Glutamatergic neuron (in vitro differentiated cells): ENCODE results near the gene NSA2. TPM values are rescaled to one million over a fixed set of nuclear protein-coding genes. Genes with fewer than 3 reads are reported as not detected.
"Not testable (repeated sequence)": the region's sequence is repeated elsewhere in the genome, so short reads cannot be mapped to it uniquely, and the experiment has no call there.

Source experiments
- DNase-seq: peaks from one replicate; pipeline ENCODE4 v3.0.0; 2022
- H3K27ac Mint-ChIP-seq: one replicate; pipeline ENCODE4 v1.8.0; 2020; ENCODE audit warnings: mild to moderate bottlenecking, mixed read lengths, inconsistent platforms; ENCODE audit not compliant: unreplicated experiment
- H3K27me3 Mint-ChIP-seq: one replicate; pipeline ENCODE4 v1.8.0; 2020; ENCODE audit warnings: mild to moderate bottlenecking, moderate library complexity, mixed read lengths, inconsistent platforms; ENCODE audit not compliant: unreplicated experiment
- H3K36me3 Mint-ChIP-seq: one replicate; pipeline ENCODE4 v1.8.0; 2020; ENCODE audit warnings: mild to moderate bottlenecking, mixed read lengths, inconsistent platforms; ENCODE audit not compliant: unreplicated experiment
- H3K4me1 Mint-ChIP-seq: one replicate; pipeline ENCODE4 v1.8.0; 2020; ENCODE audit warnings: mild to moderate bottlenecking, low read depth, mixed read lengths, inconsistent platforms; ENCODE audit not compliant: unreplicated experiment
- H3K4me3 Mint-ChIP-seq: one replicate; pipeline ENCODE4 v1.8.0; 2020; ENCODE audit warnings: mild to moderate bottlenecking, mixed read lengths, inconsistent platforms; ENCODE audit not compliant: unreplicated experiment
- H3K9me3 Mint-ChIP-seq: one replicate; pipeline ENCODE4 v1.8.0; 2020; ENCODE audit warnings: mild to moderate bottlenecking, moderate library complexity, mixed read lengths, inconsistent platforms; ENCODE audit not compliant: unreplicated experiment
- total RNA-seq: library from RNA; stranded (reverse); fragmentation: NEBNext Ultra II Directional; extraction: Animal tissue kit (Norgen Biotek cat#: 25700); gene quantifications from one replicate; pipeline ENCODE4 v1.2.1, GENCODE V29; 2021; ENCODE audit not compliant: unreplicated experiment
- TF ChIP-seq, protein P1 (sequence below): fragments of 200-600 bp; sonication (generic); IDR thresholded peaks from one replicate; pipeline ENCODE4 v1.5.0; 2021; ENCODE audit not compliant: partially characterized antibody, unreplicated experiment

NSA2 gene
- total RNA-seq, 1 donor from 2014 or later, result 43.9 TPM

- H3K36me3 Mint-ChIP-seq, result peaks cover 5% of the 10 kb centered on the region
- H3K9me3 Mint-ChIP-seq, result peaks cover 1% of the 10 kb centered on the region
- DNase-seq, result no peak
- no peaks in the 10 kb centered on the region for H3K27me3 Mint-ChIP-seq
- H3K4me3 Mint-ChIP-seq, result no peak overlapping the region
- TF ChIP-seq, protein P1, sequence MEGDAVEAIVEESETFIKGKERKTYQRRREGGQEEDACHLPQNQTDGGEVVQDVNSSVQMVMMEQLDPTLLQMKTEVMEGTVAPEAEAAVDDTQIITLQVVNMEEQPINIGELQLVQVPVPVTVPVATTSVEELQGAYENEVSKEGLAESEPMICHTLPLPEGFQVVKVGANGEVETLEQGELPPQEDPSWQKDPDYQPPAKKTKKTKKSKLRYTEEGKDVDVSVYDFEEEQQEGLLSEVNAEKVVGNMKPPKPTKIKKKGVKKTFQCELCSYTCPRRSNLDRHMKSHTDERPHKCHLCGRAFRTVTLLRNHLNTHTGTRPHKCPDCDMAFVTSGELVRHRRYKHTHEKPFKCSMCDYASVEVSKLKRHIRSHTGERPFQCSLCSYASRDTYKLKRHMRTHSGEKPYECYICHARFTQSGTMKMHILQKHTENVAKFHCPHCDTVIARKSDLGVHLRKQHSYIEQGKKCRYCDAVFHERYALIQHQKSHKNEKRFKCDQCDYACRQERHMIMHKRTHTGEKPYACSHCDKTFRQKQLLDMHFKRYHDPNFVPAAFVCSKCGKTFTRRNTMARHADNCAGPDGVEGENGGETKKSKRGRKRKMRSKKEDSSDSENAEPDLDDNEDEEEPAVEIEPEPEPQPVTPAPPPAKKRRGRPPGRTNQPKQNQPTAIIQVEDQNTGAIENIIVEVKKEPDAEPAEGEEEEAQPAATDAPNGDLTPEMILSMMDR, result no peak
- no peak overlapping the region for H3K27ac Mint-ChIP-seq
- no peaks in the 10 kb centered on the region for H3K4me1 Mint-ChIP-seq
These were observed 19.8 kb downstream of the NSA2 start for GRCh38 chr5:74786851-74787250.

- H3K27me3 Mint-ChIP-seq, result no peaks in the 10 kb centered on the region
- H3K4me3 Mint-ChIP-seq, result no peak overlapping the region
- no peak for DNase-seq
- H3K4me1 Mint-ChIP-seq, result no peaks in the 10 kb centered on the region
- H3K36me3 Mint-ChIP-seq, result peaks cover 5% of the 10 kb centered on the region
- TF ChIP-seq, protein P1, result no peak
- no peak overlapping the region for H3K27ac Mint-ChIP-seq
- H3K9me3 Mint-ChIP-seq, result peaks cover 1% of the 10 kb centered on the region
These were observed 20.4 kb downstream of the NSA2 start for GRCh38 chr5:74787424-74787823.

DNA sequence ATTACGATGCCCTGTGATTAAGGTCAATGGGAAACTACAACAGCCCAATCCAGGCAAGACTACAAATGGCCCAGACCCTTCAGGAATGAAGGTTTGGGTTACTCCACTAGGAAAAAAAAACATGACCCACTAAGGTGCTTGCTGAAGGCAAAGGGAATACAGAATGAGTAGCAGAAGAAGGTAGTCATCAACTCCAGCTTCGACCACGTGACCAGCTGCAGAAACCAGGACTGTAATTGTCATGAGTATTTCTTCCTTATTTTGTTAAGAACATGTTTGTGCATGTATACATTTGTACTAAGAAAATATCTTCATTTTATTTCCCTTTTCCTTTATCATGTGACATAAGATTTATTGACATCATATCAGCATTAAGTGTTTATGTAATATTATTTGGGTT, 24.6 kb downstream of the NSA2 start:
- H3K27me3 Mint-ChIP-seq, H3K36me3 Mint-ChIP-seq, H3K4me1 Mint-ChIP-seq, H3K27ac Mint-ChIP-seq, H3K9me3 Mint-ChIP-seq, DNase-seq, H3K4me3 Mint-ChIP-seq: not testable (repeated sequence)

DNA sequence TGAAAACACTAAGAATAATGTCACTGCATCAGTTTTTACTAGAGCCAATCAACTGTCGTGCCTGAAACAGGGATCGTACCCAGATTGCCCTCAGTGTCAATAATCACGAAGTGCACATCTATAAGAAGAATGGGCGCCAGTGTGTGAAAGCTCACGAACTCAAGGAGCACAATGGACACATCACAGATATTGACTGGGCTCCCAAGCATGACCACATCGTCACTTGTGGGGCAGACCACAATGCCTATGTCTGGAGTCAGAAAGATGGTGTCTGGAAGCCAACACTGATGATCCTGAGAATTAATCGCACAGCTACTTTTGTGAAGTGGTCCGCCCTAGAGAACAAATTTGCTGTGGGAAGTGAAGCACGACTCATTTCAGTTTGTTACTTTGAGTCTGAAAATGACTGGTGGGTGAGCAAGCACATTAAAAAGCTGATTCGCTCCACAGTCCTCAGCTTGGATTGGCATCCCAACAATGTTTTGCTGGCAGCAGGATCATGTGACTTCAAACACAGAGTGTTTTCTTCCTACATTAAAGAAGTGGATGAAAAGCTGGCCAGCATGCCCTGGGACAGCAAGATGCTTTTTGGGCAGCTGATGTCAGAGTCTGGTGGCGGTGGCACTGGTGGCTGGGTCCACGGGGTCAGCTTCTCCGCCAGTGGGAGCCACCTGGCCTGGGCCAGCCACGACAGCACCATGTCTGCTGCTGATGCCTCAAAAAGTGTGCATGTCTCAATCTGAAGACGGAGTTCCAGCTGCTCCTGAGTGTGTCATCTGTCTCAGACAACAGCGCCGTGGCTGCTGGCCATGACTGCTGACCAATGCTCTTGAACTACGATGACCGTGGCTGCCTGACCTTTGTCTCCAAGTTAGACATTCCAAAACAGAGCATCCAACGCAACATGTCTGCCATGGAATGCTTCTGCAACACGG, 32.2 kb downstream of the NSA2 start:
- TF ChIP-seq, protein P1, result no peak
- DNase-seq, result no peak
- no peak overlapping the region for H3K27ac Mint-ChIP-seq
- H3K27me3 Mint-ChIP-seq, result no peaks in the 10 kb centered on the region
- H3K9me3 Mint-ChIP-seq, result peaks cover 1% of the 10 kb centered on the region
- no peak overlapping the region for H3K4me3 Mint-ChIP-seq
- no peaks in the 10 kb centered on the region for H3K4me1 Mint-ChIP-seq
- no peaks in the 10 kb centered on the region for H3K36me3 Mint-ChIP-seq

- Mint-ChIP-seq H3K4me3 (no peak overlapping the region), H3K4me1 (no peaks in the 10 kb centered on the region), H3K27me3 (no peaks in the 10 kb centered on the region), H3K36me3 (no peaks in the 10 kb centered on the region), H3K27ac (no peak overlapping the region), H3K9me3 (peaks cover 1% of the 10 kb centered on the region)
- TF ChIP-seq, protein P1, result no peak
- no peak for DNase-seq
These were observed 34.1 kb downstream of the NSA2 start for GRCh38 chr5:74801197-74801596.
